Measurements from ENCODE around the gene PARP12. TPM values are rescaled to one million over a fixed set of nuclear protein-coding genes. Genes with fewer than 3 reads are reported as not detected.
A peak's percentile ranks its signal among the peaks of the same experiment; 100 is the strongest.
"Not testable (repeated sequence)": the region's sequence is repeated elsewhere in the genome, so short reads cannot be mapped to it uniquely, and the experiment has no call there.

Gene PARP12, protein sequence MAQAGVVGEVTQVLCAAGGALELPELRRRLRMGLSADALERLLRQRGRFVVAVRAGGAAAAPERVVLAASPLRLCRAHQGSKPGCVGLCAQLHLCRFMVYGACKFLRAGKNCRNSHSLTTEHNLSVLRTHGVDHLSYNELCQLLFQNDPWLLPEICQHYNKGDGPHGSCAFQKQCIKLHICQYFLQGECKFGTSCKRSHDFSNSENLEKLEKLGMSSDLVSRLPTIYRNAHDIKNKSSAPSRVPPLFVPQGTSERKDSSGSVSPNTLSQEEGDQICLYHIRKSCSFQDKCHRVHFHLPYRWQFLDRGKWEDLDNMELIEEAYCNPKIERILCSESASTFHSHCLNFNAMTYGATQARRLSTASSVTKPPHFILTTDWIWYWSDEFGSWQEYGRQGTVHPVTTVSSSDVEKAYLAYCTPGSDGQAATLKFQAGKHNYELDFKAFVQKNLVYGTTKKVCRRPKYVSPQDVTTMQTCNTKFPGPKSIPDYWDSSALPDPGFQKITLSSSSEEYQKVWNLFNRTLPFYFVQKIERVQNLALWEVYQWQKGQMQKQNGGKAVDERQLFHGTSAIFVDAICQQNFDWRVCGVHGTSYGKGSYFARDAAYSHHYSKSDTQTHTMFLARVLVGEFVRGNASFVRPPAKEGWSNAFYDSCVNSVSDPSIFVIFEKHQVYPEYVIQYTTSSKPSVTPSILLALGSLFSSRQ
- 100 to 1,000 TPM in 2 of 5 experiments, 10 to 100 TPM in 3; 66.2 to 145 (median 94.5) TPM for total RNA-seq
- polyA plus RNA-seq = 10 to 100 TPM; 26.2 to 28.8 TPM
- total RNA-seq = 76.6 reads per million, percentile 80 among the genes with 10 or more reads in this experiment

DNA sequence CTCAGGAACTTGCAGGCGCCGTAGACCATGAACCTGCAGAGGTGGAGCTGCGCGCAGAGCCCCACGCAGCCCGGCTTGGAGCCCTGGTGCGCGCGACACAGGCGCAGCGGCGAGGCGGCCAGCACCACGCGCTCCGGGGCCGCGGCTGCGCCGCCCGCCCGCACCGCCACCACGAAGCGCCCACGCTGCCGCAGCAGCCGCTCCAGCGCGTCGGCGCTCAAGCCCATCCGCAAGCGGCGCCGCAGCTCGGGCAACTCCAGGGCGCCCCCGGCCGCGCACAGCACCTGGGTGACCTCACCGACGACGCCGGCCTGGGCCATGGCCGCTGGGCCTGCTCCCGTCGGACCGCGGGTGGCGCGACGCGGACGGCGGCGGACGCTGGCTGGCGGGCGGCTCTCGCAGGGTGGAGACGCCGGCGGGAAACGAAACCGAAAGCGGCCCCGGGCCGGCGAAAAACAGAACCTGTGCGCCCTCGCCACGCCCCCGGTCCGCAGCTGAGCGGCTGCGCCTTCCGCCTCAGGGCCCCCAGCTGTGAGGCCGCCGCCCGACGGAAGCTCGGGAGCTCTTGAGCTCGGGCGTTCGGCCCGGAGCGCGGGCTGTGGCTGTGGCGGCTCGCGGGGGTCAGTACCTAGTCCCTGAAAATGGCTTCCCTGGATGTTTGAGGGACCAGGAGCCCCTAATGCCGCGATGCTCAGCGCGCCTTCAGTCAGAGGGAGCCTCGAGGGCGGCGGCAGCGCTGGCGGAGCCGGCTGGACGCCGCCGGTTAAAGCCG is at the start of gene PARP12:
TSS of gene PARP12 (minus strand) at position 424 of the 772 bp plus-strand sequence. CDS start at position 320, 104 bp downstream.
- Histone ChIP-seq H3K27ac (ENCODE audit: low read depth, low read length) (peak within 1 kb of the TSS; percentile 81), H3K36me3 (ENCODE audit: control insufficient read depth in 2 of 3, insufficient read depth in 3 of 3, low read length in 3 of 3) (peaks cover 0 to 4% (median 0%) of the 10 kb centered on the region in 3 experiments), H3K4me3 (ENCODE audit: low read length) (peak within 1 kb of the TSS; percentile 79), H3K9me3 (ENCODE audit: control insufficient read depth in 2 of 3, low read length in 3 of 3) (peaks cover 0 to 7% (median 0%) of the 10 kb centered on the region in 3 experiments), H3K4me1 (ENCODE audit: control insufficient read depth in 2 of 2, insufficient read depth in 2 of 2, low read length in 2 of 2) (peaks cover 32 to 38% of the 10 kb centered on the region in 2 donors), H3K27me3 (ENCODE audit: control insufficient read depth in 2 of 2, insufficient read depth in 2 of 2, low read length in 2 of 2) (no peaks in the 10 kb centered on the region)
- DNase-seq (peak; percentile 77 to 86 (median 83)), ATAC-seq (peak; percentile 91)
- intact Hi-C loops (cut with micrococcal nuclease) = loop anchor here (1.0 to 10.0 kb wide), 24 partner anchors 8 to 1600 kb away; partner anchors contain the start of genes FMC1 (in 2 of the 2), ADCK2 (in 1 of the 2), AGK (in 1 of the 2) and LUC7L2 (in 1 of the 2)
- ChIA-PET CTCF (no interaction called here), POLR2A (interaction anchor here (0.6 to 1.8 kb wide), 9 partner anchors 8 to 430 kb away, joined by 3 to 9 read pairs (median 4); partner anchors contain the start of gene KDM7A)
- Mint-ChIP-seq H3K4me1 (peaks cover 34 to 55% (median 48%) of the 10 kb centered on the region in 7 donors), H3K36me3 (peaks cover 10 to 40% (median 11%) of the 10 kb centered on the region in 5 donors), H3K4me3 (peak within 1 kb of the TSS; percentile 79 to 94 (median 90)), H3K9me3 (peaks cover 8 to 22% (median 18%) of the 10 kb centered on the region in 11 donors), H3K27me3 (peaks cover 0 to 7% (median 0%) of the 10 kb centered on the region in 5 donors), H3K27ac (peak within 1 kb of the TSS; percentile 83 to 95 (median 92))

DNA sequence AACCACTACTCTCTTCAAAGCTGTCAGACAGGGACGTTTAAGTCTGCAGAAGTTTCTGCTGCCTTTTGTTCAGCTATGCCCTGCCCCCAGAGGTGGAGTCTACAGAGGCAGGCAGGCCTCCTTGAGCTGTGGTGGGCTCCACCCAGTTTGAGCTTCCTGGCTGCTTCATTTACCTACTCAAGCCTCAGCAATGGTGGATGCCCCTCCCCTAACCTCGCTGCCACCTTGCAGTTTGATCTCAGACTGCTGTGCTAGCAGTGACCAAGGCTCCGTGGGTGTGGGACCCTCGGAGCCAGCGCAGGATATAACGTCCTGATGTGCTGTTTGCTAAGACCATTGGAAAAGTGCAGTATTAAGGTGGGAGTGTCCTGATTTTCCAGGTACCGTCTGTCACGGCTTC is 46.0 kb upstream of the PARP12 start:
- intact Hi-C loops (cut with micrococcal nuclease); H3K27me3 ChIP-seq (ENCODE audit: control insufficient read depth in 2 of 2, insufficient read depth in 2 of 2, low read length in 2 of 2); CTCF ChIA-PET; H3K27me3 Mint-ChIP-seq; H3K4me3 Mint-ChIP-seq; H3K9me3 ChIP-seq (ENCODE audit: control insufficient read depth in 2 of 3, low read length in 3 of 3); H3K27ac ChIP-seq (ENCODE audit: low read depth, low read length); H3K4me1 ChIP-seq (ENCODE audit: control insufficient read depth in 2 of 2, insufficient read depth in 2 of 2, low read length in 2 of 2); H3K4me3 ChIP-seq (ENCODE audit: low read length); ATAC-seq; H3K27ac Mint-ChIP-seq: not testable (repeated sequence)
- peak in 6 of 9 donors; percentile 11 to 34 (median 26) for DNase-seq
- H3K4me1 Mint-ChIP-seq = peaks cover 2 to 22% (median 15%) of the 10 kb centered on the region in 7 donors
- peaks cover 3 to 23% (median 4%) of the 10 kb centered on the region in 3 experiments for H3K36me3 ChIP-seq (ENCODE audit: control insufficient read depth in 2 of 3, insufficient read depth in 3 of 3, low read length in 3 of 3)
- peaks cover 0 to 22% (median 0%) of the 10 kb centered on the region in 11 donors for H3K9me3 Mint-ChIP-seq
- peaks cover 10 to 71% (median 41%) of the 10 kb centered on the region in 5 donors for H3K36me3 Mint-ChIP-seq
- POLR2A ChIA-PET = interaction anchor here (0.9 kb wide), 1 partner anchor 8 kb away, joined by 3 read pairs; no protein-coding TSS in a partner anchor

DNA sequence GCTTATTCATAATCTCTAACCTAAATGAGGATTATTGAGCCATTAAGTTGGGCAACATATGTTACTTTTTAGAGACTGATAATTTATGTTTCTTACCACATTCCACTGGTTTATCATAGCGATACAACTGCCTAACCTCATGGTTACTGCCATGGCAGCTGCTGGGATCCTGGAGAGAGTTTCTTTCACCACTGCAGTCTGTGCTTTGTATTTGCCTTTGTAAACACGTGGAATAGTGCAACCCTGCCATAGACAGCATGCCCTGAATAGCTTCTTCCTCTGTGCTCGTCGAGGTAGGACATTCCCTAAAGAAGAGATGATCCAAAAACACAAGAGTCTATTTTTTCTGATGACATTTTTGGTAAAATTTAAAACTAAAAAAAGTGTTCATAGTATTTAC is 33.7 kb upstream of the PARP12 start:
- Histone ChIP-seq H3K4me3 (ENCODE audit: low read length) (no peak overlapping the region), H3K27me3 (ENCODE audit: control insufficient read depth in 2 of 2, insufficient read depth in 2 of 2, low read length in 2 of 2) (no peaks in the 10 kb centered on the region), H3K27ac (ENCODE audit: low read depth, low read length) (no peak overlapping the region), H3K4me1 (ENCODE audit: control insufficient read depth in 2 of 2, insufficient read depth in 2 of 2, low read length in 2 of 2) (no peaks in the 10 kb centered on the region), H3K9me3 (ENCODE audit: control insufficient read depth in 2 of 3, low read length in 3 of 3) (no peaks in the 10 kb centered on the region), H3K36me3 (ENCODE audit: control insufficient read depth in 2 of 3, insufficient read depth in 3 of 3, low read length in 3 of 3) (peaks cover 34 to 92% (median 39%) of the 10 kb centered on the region in 3 experiments)
- no peak for ATAC-seq
- Mint-ChIP-seq H3K27ac (peak overlapping the region in 2 of 9 donors; percentile 9 to 71), H3K4me3 (no peak overlapping the region), H3K36me3 (peaks cover 19 to 66% (median 51%) of the 10 kb centered on the region in 5 donors), H3K27me3 (no peaks in the 10 kb centered on the region), H3K4me1 (peaks cover 0 to 5% (median 0%) of the 10 kb centered on the region in 7 donors), H3K9me3 (no peaks in the 10 kb centered on the region)
- ChIA-PET POLR2A (no interaction called here), CTCF (no interaction called here)
- DNase-seq = no peak
- intact Hi-C loops (cut with micrococcal nuclease) = no loop called here

DNA sequence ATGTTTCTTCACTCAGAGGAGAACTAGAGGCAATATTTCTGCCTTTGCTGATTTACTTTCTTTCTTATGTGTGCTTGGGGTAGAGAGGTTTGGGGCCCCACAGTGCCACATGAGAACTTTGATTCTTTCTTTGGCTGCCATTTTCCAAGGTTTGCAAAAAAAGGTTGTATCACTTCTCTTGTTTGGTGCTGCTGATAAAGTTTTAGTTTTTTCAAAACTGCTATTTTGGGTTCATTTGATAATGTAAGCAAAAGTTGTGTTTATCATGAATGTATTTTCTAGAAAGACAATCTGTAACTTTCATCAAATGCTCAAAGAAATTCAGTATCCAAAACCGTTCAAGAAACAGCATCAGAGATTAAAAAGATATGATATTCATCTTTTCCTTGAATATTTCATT is 30.6 kb upstream of the PARP12 start:
- ATAC-seq (no peak), DNase-seq (no peak)
- H3K4me1 ChIP-seq (ENCODE audit: control insufficient read depth in 2 of 2, insufficient read depth in 2 of 2, low read length in 2 of 2) = no peaks in the 10 kb centered on the region
- intact Hi-C loops (cut with micrococcal nuclease) = loop anchor here in 1 of 2 donors (2.0 kb wide), 1 partner anchor 15 kb away; no protein-coding TSS in a partner anchor
- H3K4me1 Mint-ChIP-seq = peaks cover 0 to 8% (median under 1%) of the 10 kb centered on the region in 7 donors
- H3K27me3 Mint-ChIP-seq = no peaks in the 10 kb centered on the region
- CTCF ChIA-PET = no interaction called here
- no peak overlapping the region for H3K4me3 Mint-ChIP-seq
- peaks cover 13 to 63% (median 46%) of the 10 kb centered on the region in 5 donors for H3K36me3 Mint-ChIP-seq
- no peaks in the 10 kb centered on the region for H3K27me3 ChIP-seq (ENCODE audit: control insufficient read depth in 2 of 2, insufficient read depth in 2 of 2, low read length in 2 of 2)
- H3K27ac ChIP-seq (ENCODE audit: low read depth, low read length) = no peak overlapping the region
- H3K27ac Mint-ChIP-seq = peak overlapping the region in 3 of 9 donors; percentile 39 to 77 (median 61)
- H3K36me3 ChIP-seq (ENCODE audit: control insufficient read depth in 2 of 3, insufficient read depth in 3 of 3, low read length in 3 of 3) = peaks cover 28 to 75% (median 30%) of the 10 kb centered on the region in 3 experiments
- POLR2A ChIA-PET = no interaction called here
- H3K9me3 ChIP-seq (ENCODE audit: control insufficient read depth in 2 of 3, low read length in 3 of 3) = no peaks in the 10 kb centered on the region
- no peak overlapping the region for H3K4me3 ChIP-seq (ENCODE audit: low read length)
- no peaks in the 10 kb centered on the region for H3K9me3 Mint-ChIP-seq

DNA sequence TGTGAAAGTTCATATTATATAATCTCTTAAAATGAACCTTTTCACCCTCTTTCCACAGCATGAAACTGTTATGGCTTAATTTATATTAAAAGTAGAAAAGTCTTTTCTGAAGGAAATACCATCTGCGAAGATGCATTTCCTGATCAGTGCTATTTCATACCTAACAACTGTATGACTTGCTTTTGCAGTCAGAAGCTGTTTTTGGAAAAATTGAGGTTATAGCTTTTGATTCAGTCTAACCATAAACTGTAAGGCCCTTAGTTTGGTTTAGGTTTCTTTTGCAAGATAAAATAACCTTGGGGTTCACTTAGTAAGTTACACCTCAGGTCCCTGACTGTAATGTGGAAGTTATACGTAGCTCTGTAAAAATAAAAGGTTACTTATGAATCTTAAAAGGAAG is 22.7 kb upstream of the PARP12 start:
- H3K27me3 ChIP-seq (ENCODE audit: control insufficient read depth in 2 of 2, insufficient read depth in 2 of 2, low read length in 2 of 2) = no peaks in the 10 kb centered on the region
- Mint-ChIP-seq H3K4me1 (peaks cover 23 to 54% (median 31%) of the 10 kb centered on the region in 7 donors), H3K36me3 (peaks cover 0 to 7% (median 3%) of the 10 kb centered on the region in 5 donors), H3K9me3 (peaks cover 0 to 2% (median 0%) of the 10 kb centered on the region in 11 donors), H3K27me3 (no peaks in the 10 kb centered on the region), H3K4me3 (peak overlapping the region in 4 of 10 donors; percentile 36 to 59 (median 45)), H3K27ac (peak overlapping the region in 8 of 9 donors; percentile 67 to 90 (median 80))
- H3K4me3 ChIP-seq (ENCODE audit: low read length) = no peak overlapping the region
- ATAC-seq = peak; percentile 14
- no peak for DNase-seq
- intact Hi-C loops (cut with micrococcal nuclease) = loop anchor here in 1 of 2 donors (2.0 to 5.0 kb wide), 2 partner anchors 23 to 37 kb away; partner anchors contain the start of gene PARP12
- peaks cover 0 to 3% (median 0%) of the 10 kb centered on the region in 3 experiments for H3K36me3 ChIP-seq (ENCODE audit: control insufficient read depth in 2 of 3, insufficient read depth in 3 of 3, low read length in 3 of 3)
- H3K4me1 ChIP-seq (ENCODE audit: control insufficient read depth in 2 of 2, insufficient read depth in 2 of 2, low read length in 2 of 2) = peaks cover 0 to 16% of the 10 kb centered on the region in 2 donors
- H3K9me3 ChIP-seq (ENCODE audit: control insufficient read depth in 2 of 3, low read length in 3 of 3) = no peaks in the 10 kb centered on the region
- ChIA-PET POLR2A (no interaction called here), CTCF (no interaction called here)
- H3K27ac ChIP-seq (ENCODE audit: low read depth, low read length) = peak overlapping the region; percentile 11

All from naive thymus-derived CD4-positive, alpha-beta T cell (primary cell).